ENCODE data around the gene HK2. TPM values are rescaled to one million over a fixed set of nuclear protein-coding genes. Genes with fewer than 3 reads are reported as not detected.
"Not testable (repeated sequence)": the region's sequence is repeated elsewhere in the genome, so short reads cannot be mapped to it uniquely, and the experiment has no call there.

The HK2 gene
- total RNA-seq, 1 donor, result 8.3 TPM

GRCh38 chr2:74887445-74887951 is 53.6 kb downstream of the HK2 start:
- Histone ChIP-seq H3K9me3 (ENCODE audit: low read depth, low read length) (no peaks in the 10 kb centered on the region), H3K4me3 (ENCODE audit: low read length) (no peak overlapping the region), H3K27me3 (ENCODE audit: insufficient read depth, low read length) (no peaks in the 10 kb centered on the region), H3K4me1 (ENCODE audit: insufficient read depth, low read length) (no peaks in the 10 kb centered on the region)

- H3K4me3 ChIP-seq (ENCODE audit: low read length), result no peak overlapping the region
- no peaks in the 10 kb centered on the region for H3K9me3 ChIP-seq (ENCODE audit: low read depth, low read length)
- no peaks in the 10 kb centered on the region for H3K4me1 ChIP-seq (ENCODE audit: insufficient read depth, low read length)
- no peaks in the 10 kb centered on the region for H3K27me3 ChIP-seq (ENCODE audit: insufficient read depth, low read length)
Observed at GRCh38 chr2:74887960-74888700, 54.2 kb downstream of the HK2 start.

- H3K4me3 ChIP-seq (ENCODE audit: low read length), result no peak overlapping the region
- no peaks in the 10 kb centered on the region for H3K4me1 ChIP-seq (ENCODE audit: insufficient read depth, low read length)
- H3K9me3 ChIP-seq (ENCODE audit: low read depth, low read length), result no peaks in the 10 kb centered on the region
Observed at GRCh38 chr2:74889159-74889558, 55.2 kb downstream of the HK2 start.

GRCh38 chr2:74890711-74891110 is 56.8 kb downstream of the HK2 start:
- no peak overlapping the region for H3K4me3 ChIP-seq (ENCODE audit: low read length)
- no peaks in the 10 kb centered on the region for H3K4me1 ChIP-seq (ENCODE audit: insufficient read depth, low read length)
- H3K9me3 ChIP-seq (ENCODE audit: low read depth, low read length), result no peaks in the 10 kb centered on the region
- no peaks in the 10 kb centered on the region for H3K27me3 ChIP-seq (ENCODE audit: insufficient read depth, low read length)

More at GRCh38 chr2:74889159-74889558, 55.2 kb downstream of the HK2 start:
- H3K27me3 ChIP-seq (ENCODE audit: insufficient read depth, low read length), result no peaks in the 10 kb centered on the region

- Histone ChIP-seq H3K9me3 (ENCODE audit: low read depth, low read length) (no peaks in the 10 kb centered on the region), H3K27me3 (ENCODE audit: insufficient read depth, low read length) (no peaks in the 10 kb centered on the region), H3K4me1 (ENCODE audit: insufficient read depth, low read length) (no peaks in the 10 kb centered on the region), H3K4me3 (ENCODE audit: low read length) (no peak overlapping the region)
Observed at GRCh38 chr2:74891136-74891764, 57.3 kb downstream of the HK2 start.

DNA sequence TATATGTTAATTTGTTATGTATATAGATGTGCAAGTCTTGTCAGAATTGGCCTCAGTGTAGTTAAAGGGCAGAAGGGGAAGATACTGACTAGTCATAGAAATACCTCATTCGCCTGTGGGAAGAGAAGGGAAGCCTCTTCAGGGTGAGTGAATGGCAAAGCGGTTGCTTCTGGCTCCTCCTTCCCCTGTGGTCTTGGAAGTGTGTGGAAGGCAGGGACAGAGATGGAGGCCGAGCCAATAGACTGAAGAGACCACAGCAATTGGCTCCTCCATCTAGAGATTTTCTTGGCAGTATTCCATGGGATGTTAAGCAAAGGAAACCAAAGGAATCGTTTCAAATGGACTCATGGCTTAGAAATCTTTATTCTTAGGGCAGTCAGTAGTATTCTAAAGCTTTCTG is 57.9 kb downstream of the HK2 start:
- H3K9me3 ChIP-seq (ENCODE audit: low read depth, low read length); H3K4me1 ChIP-seq (ENCODE audit: insufficient read depth, low read length); H3K4me3 ChIP-seq (ENCODE audit: low read length); H3K27me3 ChIP-seq (ENCODE audit: insufficient read depth, low read length): not testable (repeated sequence)

GRCh38 chr2:74892609-74893008 is 58.7 kb downstream of the HK2 start:
- Histone ChIP-seq H3K4me3 (ENCODE audit: low read length) (no peak overlapping the region), H3K4me1 (ENCODE audit: insufficient read depth, low read length) (no peaks in the 10 kb centered on the region), H3K9me3 (ENCODE audit: low read depth, low read length) (no peaks in the 10 kb centered on the region), H3K27me3 (ENCODE audit: insufficient read depth, low read length) (no peaks in the 10 kb centered on the region)

GRCh38 chr2:74893332-74893731 is 59.4 kb downstream of the HK2 start:
- H3K4me3 ChIP-seq (ENCODE audit: low read length), result no peak overlapping the region
- H3K27me3 ChIP-seq (ENCODE audit: insufficient read depth, low read length), result no peaks in the 10 kb centered on the region
- no peaks in the 10 kb centered on the region for H3K4me1 ChIP-seq (ENCODE audit: insufficient read depth, low read length)
- no peaks in the 10 kb centered on the region for H3K9me3 ChIP-seq (ENCODE audit: low read depth, low read length)

DNA sequence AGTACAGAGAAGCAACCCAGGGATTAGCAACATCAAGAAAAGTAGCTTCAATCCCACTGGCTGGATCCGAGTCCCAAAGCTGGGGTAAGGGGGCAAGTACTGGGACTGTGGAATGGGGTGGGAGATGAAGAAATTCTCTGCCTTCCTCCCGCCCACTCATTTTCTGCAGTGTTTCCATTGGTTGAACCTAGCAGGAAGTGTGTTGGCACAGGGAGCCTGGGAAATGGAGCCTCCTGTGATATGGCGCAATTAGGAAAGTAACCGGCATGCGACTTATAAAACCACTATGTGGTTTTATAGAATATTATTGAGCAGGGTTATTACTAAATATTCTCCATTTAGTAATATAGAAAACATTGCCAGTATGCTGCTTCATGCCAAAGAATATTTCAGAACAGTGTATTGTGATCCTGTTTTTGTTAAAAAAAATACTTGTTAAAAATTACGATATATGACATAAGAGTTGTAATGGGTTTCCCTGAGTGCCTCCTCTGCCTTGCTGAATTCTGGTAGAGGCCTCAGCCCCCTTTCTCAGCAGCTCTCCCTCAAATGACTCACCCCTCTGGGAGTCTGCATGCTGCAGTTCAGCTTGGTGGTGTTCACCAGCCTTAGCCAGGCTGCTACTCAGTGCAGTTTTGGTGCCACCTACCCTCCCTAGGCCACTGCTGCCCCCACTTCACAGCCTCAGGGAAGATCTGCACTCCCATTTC is 60.5 kb downstream of the HK2 start:
- no peaks in the 10 kb centered on the region for H3K9me3 ChIP-seq (ENCODE audit: low read depth, low read length)
- H3K27me3 ChIP-seq (ENCODE audit: insufficient read depth, low read length), result no peaks in the 10 kb centered on the region
- no peak overlapping the region for H3K4me3 ChIP-seq (ENCODE audit: low read length)
- no peaks in the 10 kb centered on the region for H3K4me1 ChIP-seq (ENCODE audit: insufficient read depth, low read length)

DNA sequence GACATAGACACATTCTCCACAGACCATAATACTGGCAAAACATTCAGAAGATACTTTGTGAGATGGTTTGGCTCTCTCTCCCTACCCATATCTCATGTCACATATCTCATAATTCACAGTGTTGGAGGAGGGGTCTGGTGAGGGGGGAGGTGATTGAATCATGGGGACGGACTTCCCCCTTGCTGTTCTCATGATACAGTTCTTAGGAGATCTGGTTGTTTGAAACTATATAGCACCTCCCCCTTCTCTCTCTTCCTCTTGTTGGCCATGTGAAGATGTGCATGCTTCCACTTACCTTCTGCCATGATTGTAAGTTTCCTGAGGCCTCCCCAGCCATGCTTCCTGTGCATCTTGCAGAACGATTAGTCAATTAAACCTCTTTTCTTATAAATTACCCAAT is 61.1 kb downstream of the HK2 start:
- H3K27me3 ChIP-seq (ENCODE audit: insufficient read depth, low read length), result no peaks in the 10 kb centered on the region
- H3K9me3 ChIP-seq (ENCODE audit: low read depth, low read length), result no peaks in the 10 kb centered on the region
- H3K4me3 ChIP-seq (ENCODE audit: low read length), result no peak overlapping the region
- no peaks in the 10 kb centered on the region for H3K4me1 ChIP-seq (ENCODE audit: insufficient read depth, low read length)

GRCh38 chr2:74896232-74896631 is 62.3 kb downstream of the HK2 start:
- H3K4me3 ChIP-seq (ENCODE audit: low read length), result no peak overlapping the region
- H3K27me3 ChIP-seq (ENCODE audit: insufficient read depth, low read length), result no peaks in the 10 kb centered on the region
- no peaks in the 10 kb centered on the region for H3K9me3 ChIP-seq (ENCODE audit: low read depth, low read length)
- H3K4me1 ChIP-seq (ENCODE audit: insufficient read depth, low read length), result no peaks in the 10 kb centered on the region

- H3K27me3 ChIP-seq (ENCODE audit: insufficient read depth, low read length); H3K4me3 ChIP-seq (ENCODE audit: low read length); H3K9me3 ChIP-seq (ENCODE audit: low read depth, low read length); H3K4me1 ChIP-seq (ENCODE audit: insufficient read depth, low read length): not testable (repeated sequence)
Observed at GRCh38 chr2:74900225-74900624, 66.3 kb downstream of the HK2 start.

GRCh38 chr2:74902281-74902860 is 68.4 kb downstream of the HK2 start:
- no peaks in the 10 kb centered on the region for H3K27me3 ChIP-seq (ENCODE audit: insufficient read depth, low read length)
- H3K4me3 ChIP-seq (ENCODE audit: low read length), result no peak overlapping the region
- H3K9me3 ChIP-seq (ENCODE audit: low read depth, low read length), result no peaks in the 10 kb centered on the region
- no peaks in the 10 kb centered on the region for H3K4me1 ChIP-seq (ENCODE audit: insufficient read depth, low read length)

GRCh38 chr2:74906395-74906794 is 72.5 kb downstream of the HK2 start:
- Histone ChIP-seq H3K9me3 (ENCODE audit: low read depth, low read length) (no peaks in the 10 kb centered on the region), H3K4me3 (ENCODE audit: low read length) (no peak overlapping the region), H3K4me1 (ENCODE audit: insufficient read depth, low read length) (peaks cover 4% of the 10 kb centered on the region), H3K27me3 (ENCODE audit: insufficient read depth, low read length) (peaks cover 26% of the 10 kb centered on the region)

GRCh38 chr2:74907560-74907959 is 73.6 kb downstream of the HK2 start:
- not testable (repeated sequence) for H3K4me3 ChIP-seq (ENCODE audit: low read length); H3K4me1 ChIP-seq (ENCODE audit: insufficient read depth, low read length); H3K9me3 ChIP-seq (ENCODE audit: low read depth, low read length)
- H3K27me3 ChIP-seq (ENCODE audit: insufficient read depth, low read length), result peaks cover 29% of the 10 kb centered on the region

All from mononuclear cell (primary cell).